Fibroblast of skin of back (primary cell): ENCODE data around the gene ZW10.
A peak's percentile ranks its signal among the peaks of the same experiment; 100 is the strongest.

Source experiments
- DNase-seq: peaks from one replicate; pipeline ENCODE4 v3.0.0-alpha.2; 2013

Gene ZW10

DNA sequence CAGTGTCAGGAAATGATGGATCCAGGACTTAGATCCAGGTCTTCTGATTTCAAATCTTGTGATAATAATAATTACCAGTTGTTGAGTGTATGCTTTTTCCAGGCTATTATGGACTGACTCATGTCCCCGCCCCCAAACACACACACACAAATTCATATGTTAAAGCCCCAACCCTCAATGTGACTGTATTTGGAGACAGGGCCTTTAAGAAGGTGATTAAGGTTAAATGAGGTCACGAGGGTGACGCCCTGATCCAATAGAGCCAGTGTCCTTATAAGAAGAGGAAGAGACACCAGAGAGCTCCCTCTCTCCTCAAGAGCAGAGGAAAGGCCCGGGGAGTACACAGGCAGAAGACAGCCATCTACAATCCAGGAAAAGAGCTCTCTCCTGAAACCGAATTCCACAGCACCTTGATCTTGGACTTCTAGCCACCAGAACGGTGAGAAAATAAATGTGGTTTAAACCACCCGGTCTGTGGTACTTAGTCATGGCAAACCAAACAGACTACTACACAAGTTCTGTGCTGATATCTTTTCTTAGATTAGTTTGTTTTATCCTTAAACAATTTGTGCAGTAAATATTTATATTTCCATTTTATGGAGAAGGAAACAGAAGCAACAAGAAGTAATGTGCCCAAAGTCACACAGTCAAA is 75.6 kb downstream of the ZW10 start:
- DNase-seq, result no peak

DNA sequence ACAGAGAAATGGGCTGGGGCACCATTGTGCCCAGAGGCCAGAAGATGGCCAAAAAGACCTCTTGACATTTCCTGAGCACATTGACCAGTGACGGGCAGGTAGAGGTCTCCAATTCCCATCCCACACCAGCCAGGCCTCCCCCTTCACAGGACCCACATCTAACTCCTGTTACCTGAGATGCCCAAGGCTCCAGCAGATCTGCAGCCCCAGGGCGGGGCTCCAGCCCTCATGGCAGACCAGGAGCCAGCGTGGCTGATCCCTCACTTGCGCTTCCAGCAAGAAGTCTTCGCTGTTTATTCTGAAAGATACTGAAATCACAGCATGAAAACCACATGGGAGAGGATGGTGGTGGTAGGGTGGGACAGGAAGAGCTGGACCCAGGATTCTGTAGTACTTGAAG is 76.4 kb downstream of the ZW10 start:
- DNase-seq, result no peak

DNA sequence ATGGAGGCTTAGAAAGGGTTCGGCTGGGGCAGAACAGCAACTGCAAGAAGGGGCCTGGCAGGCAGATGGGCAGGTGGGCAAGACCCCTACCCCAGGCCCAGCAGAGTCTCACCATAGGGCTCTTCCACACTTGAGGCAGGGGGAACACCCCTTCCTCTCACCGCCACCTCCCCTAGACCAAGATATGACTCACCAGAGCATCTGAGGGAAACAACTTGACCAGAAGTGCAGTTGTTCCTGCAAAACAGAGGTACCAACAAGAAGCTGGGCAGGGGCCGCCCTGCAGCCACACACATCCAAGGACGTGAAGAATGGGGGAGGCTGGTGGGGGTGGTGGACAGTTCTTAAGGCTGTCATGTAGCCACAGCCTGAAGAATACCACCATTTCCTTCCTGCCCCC is 78.3 kb downstream of the ZW10 start:
- no peak for DNase-seq

DNA sequence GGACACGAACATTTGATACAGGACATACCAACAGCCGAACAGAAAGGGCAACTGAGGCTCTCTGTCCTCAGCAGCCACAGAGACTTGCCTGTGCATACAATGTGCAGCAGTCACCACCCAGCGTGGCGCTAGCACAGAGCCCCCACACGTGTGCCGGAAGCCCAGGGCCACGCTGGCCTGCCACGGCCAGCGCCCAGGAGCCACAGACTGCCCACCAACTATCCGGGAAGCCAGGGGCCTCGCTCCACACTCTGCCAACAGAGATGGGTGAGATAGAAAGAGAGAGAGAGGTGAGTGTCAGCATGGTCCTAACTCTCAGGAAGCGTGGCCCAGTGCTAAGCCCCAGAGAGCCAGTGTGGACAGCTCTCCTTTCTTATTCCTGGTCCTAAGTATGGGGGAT is 79.1 kb downstream of the ZW10 start:
- no peak for DNase-seq

DNA sequence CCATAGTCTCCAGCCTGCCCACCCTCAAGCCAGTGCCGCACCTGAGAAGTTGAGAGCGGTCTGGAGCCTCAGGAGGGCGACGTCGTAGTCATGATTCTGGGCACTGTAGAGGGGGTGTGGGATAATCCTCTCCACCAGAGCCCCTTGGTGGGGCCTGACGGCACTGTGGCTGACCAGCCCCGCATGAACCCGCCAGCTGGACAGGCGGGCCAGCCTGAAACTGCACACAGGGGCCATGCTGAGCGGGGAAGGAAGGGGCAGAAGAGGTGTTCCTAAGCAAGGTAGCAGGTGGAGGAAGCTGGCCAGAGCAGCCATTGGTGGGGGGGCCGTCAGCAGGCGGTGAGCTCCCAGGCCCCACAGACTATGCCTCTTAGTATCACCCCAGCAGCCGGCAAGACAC is 80.5 kb downstream of the ZW10 start:
- no peak for DNase-seq

DNA sequence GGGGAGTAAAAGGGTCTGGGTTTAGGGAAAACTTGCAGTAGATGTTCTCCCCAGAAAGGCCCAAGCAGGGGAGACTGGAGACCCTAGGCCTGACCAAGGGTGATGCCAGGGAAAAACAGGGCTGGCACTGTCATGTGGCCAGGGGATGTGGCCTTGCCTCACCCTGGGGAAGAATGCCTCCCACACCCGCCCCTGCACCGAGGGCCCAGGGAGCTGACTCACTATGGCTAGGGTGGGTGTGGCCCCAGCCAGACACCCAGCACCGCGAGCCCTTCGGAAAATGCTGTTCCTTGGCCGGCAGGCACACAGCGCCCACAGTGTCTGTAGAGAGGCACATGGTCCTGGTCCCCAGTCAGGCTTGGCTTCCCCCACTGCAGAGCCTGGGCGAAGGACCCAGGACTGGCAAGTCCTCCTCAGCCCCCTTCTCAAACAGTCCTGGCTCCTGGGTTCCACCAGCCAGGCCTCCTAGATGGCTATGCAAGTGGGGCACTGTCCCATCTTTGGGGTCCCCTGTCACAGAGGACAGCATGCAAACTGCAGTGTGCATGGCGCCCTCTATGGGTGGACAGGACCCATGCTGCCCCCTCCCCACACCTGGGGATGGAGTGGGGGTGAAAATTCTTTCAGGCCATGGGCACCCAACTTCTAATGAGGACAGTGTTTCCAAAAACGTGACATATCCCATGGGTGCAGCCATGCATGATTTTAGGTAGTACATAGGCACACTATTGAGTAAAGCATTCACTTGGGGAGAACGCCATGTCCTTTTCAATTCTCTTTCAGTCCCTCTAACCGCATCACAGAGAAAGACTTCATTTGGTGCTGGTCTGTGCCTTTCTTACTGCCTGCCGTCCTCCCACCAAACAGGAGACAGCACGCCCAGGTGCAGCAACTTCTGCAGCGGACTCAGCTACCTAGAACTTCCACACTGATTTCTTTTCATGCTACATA is 82.6 kb downstream of the ZW10 start:
- DNase-seq, result peak; percentile 79

DNA sequence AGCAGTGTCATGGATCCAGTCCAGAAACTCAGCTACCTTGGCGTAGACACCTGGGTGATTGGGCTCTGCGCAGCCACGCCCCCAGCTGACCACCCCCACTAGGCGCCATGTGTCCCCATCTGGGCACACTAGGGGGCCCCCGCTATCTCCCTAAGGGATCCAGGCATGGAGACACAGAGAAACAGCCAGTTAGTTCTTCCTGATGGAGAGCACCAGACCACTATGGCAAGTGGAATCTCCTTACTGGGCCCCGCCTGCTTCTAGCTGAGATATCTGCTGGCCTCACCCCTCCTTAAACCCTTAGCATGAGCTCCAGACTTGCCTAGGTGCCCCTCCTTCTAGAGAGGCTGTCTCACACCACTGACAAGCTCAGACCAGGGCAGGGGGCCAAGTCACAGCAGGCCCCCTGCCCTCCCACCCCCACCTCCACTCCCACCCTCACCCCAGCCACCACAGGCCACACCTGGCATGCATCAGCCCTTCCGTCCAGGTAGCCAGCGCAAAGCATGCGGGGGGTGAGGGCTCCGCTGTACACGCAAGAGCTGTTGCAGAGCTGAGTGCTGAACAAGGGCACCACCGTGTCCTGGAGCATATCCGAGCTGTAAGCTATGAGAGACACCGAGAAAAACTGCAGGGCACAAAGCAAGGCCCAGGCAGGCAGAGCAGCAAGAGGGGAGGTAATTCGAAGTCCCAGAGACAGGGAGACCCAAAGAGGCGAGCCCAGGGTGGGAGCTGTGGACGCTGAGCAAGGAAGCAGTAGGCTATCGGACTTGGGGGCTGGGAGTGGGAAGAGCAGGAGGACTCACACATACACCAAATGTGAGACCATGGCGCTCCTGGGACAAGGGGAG is 83.5 kb downstream of the ZW10 start:
- DNase-seq, result no peak

DNA sequence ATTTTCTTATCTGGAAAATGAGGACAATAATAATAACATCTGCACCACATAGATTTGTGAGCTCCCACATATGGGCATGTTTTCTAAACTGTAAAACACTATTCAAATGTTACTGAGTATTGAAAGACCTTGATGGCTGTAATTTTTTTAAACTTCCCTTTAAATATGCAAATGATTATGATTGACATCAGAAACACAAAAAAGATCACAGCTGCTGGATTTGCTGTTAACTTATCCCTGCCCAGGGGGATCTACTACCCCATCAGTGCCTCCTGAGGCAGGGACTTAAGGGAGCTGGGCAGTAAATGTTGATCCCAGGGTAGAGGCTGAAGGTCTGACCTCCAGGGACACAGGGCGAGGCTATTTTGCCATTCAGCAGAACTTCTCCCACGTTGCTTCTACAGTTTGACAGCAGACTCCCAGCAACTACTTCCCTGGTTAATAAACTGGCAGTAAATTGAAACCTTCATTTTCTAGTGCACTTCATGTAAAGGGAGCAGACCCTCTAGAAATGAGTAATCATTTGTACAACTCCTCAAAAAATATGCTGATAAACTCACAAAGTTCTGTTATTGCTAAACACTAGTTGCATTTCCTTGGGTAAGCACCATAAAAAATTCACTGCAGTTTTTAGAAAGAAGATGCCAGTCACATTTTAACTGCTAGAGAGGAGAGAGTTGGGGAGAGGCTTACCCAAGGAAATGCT is 87.7 kb downstream of the ZW10 start:
- no peak for DNase-seq

DNA sequence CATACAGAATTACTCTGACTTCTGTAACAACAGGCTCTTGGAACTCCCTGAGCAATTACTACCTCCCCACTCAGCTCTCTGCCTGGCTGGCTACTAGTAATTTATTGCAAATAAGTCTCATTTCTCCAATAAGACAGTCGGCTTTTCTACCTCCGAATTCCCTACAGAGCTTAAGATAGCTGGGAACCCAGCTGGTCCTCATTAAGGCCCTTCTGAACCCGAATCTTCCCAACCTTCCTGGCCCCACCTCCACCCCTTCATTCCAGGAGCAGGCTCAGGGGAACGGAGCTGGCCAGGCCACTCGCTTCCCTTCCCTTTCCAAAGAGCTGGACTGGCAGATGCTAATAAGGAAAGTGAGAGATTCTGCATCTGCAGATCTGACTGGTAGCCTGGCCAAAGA is 89.0 kb downstream of the ZW10 start:
- no peak for DNase-seq

DNA sequence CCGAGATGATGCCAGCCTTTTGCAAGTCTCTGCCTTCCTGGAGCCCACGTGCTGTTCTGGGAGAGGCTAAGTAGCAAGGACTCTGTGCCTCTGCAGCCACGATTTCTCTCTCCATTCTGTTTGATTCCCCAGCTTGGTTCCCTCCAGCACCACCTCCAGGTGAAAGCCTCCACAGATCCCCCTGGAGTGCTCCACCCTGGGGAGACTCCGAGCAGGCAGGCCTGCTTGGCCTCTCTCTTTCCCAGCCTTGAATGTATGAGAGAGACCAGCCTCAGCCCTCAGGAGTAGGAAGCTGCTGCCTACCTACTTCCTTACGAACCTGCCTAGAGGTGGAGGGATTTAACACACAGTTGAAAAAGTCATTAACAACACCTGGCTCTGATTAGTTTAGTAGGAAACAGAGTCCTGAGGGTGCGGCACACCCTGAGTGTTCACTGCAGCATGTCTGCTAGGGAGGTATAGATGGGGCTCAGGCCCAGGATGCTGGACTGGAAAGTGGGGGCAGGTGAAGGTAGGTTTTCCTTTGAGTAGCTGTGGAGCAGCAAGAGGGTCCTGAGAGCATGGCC is 89.9 kb downstream of the ZW10 start:
- no peak for DNase-seq
